ENCODE results near the gene IL31.

DNA sequence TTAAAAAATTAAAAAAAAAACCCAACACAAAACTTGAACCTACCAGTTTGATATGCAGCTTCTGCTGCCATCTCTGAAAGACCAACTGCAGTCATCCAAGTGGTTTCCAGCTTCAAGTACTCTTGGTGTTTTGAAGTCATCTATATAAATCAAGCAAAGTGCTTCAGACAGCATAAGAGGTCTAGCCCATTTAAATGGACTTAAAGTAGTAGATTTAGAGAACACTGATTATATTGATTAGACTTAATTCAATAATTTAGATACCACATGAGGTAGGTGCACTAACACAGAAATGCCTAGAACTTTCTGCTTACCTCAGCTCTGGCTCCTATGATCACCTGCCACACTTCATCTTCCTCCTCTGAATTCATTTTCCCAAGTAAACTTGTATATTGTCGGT, 42.4 kb upstream of the IL31 start:
- TF ChIP-seq, protein P1, sequence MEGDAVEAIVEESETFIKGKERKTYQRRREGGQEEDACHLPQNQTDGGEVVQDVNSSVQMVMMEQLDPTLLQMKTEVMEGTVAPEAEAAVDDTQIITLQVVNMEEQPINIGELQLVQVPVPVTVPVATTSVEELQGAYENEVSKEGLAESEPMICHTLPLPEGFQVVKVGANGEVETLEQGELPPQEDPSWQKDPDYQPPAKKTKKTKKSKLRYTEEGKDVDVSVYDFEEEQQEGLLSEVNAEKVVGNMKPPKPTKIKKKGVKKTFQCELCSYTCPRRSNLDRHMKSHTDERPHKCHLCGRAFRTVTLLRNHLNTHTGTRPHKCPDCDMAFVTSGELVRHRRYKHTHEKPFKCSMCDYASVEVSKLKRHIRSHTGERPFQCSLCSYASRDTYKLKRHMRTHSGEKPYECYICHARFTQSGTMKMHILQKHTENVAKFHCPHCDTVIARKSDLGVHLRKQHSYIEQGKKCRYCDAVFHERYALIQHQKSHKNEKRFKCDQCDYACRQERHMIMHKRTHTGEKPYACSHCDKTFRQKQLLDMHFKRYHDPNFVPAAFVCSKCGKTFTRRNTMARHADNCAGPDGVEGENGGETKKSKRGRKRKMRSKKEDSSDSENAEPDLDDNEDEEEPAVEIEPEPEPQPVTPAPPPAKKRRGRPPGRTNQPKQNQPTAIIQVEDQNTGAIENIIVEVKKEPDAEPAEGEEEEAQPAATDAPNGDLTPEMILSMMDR (IDR thresholded peaks at IDR 0.05), result no peak
- no peak for TF ChIP-seq POLR2A (IDR thresholded peaks at IDR 0.05)
